ENCODE data around the gene VGLL2. TPM values are rescaled to one million over a fixed set of nuclear protein-coding genes. Genes with fewer than 3 reads are reported as not detected.
A peak's percentile ranks its signal among the peaks of the same experiment; 100 is the strongest.

VGLL2 gene
- total RNA-seq, 1 experiment from 2014 or later, result not detected

DNA sequence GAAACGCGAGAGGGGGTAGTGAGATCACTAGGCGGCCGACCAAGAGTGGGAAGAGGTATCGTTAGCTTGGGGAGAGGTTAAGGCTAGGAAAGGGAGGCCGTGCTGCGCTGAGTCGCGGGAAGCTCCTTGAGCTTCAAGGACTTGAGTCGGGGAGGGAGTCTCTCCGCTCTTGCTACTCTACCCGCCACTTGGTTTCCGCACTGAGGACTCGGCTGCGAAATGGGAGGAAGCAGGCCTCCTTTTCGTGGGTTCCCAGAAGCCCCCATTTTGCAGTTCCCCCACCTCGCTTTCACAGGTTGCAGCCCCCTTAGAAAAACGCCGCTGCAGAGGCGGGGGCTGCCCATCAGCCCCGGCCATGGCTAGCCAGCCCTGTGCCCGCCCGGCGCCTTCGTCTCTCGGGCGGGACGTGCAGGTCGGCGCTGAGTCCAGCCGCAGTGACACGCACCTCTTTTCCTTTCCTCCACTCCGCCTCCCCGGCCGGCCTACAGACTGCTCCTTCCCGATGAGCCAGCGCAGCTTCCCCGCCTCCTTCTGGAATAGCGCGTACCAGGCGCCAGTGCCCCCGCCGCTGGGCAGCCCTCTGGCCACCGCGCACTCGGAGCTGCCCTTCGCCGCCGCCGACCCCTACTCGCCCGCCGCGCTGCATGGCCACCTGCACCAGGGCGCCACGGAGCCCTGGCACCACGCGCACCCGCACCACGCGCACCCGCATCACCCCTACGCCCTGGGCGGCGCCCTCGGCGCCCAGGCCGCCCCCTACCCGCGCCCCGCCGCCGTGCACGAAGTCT lies 4.9 kb downstream of the VGLL2 start:
- H3K27ac Mint-ChIP-seq (ENCODE audit: unreplicated experiment), result no peak overlapping the region
- intact Hi-C loops (cut with micrococcal nuclease; ENCODE audit: unreplicated experiment), result no loop called here
- BruUV-seq (replicated peaks), result no TSS peak
- peak overlapping the region; percentile 60 for H3K4me3 Mint-ChIP-seq (ENCODE audit: low read depth, unreplicated experiment)
- H3K9me3 Mint-ChIP-seq (ENCODE audit: low read depth, unreplicated experiment), result no peaks in the 10 kb centered on the region
- peaks cover 87% of the 10 kb centered on the region for H3K27me3 Mint-ChIP-seq (ENCODE audit: unreplicated experiment)
- CTCF ChIA-PET, result no interaction called here
- H3K36me3 Mint-ChIP-seq (ENCODE audit: insufficient read depth, unreplicated experiment), result no peaks in the 10 kb centered on the region
- TF ChIP-seq, protein P1, sequence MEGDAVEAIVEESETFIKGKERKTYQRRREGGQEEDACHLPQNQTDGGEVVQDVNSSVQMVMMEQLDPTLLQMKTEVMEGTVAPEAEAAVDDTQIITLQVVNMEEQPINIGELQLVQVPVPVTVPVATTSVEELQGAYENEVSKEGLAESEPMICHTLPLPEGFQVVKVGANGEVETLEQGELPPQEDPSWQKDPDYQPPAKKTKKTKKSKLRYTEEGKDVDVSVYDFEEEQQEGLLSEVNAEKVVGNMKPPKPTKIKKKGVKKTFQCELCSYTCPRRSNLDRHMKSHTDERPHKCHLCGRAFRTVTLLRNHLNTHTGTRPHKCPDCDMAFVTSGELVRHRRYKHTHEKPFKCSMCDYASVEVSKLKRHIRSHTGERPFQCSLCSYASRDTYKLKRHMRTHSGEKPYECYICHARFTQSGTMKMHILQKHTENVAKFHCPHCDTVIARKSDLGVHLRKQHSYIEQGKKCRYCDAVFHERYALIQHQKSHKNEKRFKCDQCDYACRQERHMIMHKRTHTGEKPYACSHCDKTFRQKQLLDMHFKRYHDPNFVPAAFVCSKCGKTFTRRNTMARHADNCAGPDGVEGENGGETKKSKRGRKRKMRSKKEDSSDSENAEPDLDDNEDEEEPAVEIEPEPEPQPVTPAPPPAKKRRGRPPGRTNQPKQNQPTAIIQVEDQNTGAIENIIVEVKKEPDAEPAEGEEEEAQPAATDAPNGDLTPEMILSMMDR (IDR thresholded peaks at IDR 0.05; ENCODE audit: unreplicated experiment), result no peak
- H3K4me1 Mint-ChIP-seq (ENCODE audit: low read depth, unreplicated experiment), result peaks cover 3% of the 10 kb centered on the region
- no peak for DNase-seq

DNA sequence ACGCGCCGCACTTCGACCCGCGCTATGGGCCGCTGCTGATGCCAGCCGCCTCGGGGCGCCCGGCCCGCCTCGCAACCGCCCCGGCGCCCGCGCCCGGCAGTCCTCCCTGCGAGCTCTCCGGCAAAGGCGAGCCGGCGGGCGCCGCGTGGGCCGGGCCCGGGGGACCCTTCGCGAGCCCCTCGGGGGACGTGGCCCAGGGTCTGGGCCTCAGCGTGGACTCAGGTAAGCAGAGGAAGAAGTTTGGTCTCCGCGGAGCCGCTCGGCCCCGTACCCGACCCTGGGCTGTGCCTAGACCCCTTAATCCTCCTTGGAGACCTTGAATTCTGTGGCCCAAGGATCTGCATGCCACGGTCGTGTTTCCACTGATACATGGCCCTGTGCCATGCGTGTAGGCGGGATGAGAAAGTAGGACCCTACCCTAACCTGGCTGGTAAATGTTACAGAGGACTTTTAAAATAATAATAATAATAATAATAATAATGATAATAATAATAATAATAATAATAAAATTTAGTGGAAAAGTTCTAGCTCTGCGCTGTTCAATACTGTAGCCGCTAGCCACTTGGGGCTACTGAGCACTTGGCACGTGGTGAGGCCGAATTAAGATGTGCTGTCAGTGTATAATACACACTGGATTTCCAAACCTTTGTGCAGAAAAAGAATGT lies 5.6 kb downstream of the VGLL2 start:
- Mint-ChIP-seq H3K4me3 (ENCODE audit: low read depth, unreplicated experiment) (peak overlapping the region; percentile 60), H3K4me1 (ENCODE audit: low read depth, unreplicated experiment) (no peaks in the 10 kb centered on the region), H3K27ac (ENCODE audit: unreplicated experiment) (no peak overlapping the region), H3K9me3 (ENCODE audit: low read depth, unreplicated experiment) (no peaks in the 10 kb centered on the region), H3K27me3 (ENCODE audit: unreplicated experiment) (peaks cover 93% of the 10 kb centered on the region), H3K36me3 (ENCODE audit: insufficient read depth, unreplicated experiment) (no peaks in the 10 kb centered on the region)
- DNase-seq, result no peak
- intact Hi-C loops (cut with micrococcal nuclease; ENCODE audit: unreplicated experiment), result no loop called here
- TF ChIP-seq, protein P1 (IDR thresholded peaks at IDR 0.05; ENCODE audit: unreplicated experiment), result no peak
- BruUV-seq (replicated peaks), result no TSS peak
- CTCF ChIA-PET, result no interaction called here

DNA sequence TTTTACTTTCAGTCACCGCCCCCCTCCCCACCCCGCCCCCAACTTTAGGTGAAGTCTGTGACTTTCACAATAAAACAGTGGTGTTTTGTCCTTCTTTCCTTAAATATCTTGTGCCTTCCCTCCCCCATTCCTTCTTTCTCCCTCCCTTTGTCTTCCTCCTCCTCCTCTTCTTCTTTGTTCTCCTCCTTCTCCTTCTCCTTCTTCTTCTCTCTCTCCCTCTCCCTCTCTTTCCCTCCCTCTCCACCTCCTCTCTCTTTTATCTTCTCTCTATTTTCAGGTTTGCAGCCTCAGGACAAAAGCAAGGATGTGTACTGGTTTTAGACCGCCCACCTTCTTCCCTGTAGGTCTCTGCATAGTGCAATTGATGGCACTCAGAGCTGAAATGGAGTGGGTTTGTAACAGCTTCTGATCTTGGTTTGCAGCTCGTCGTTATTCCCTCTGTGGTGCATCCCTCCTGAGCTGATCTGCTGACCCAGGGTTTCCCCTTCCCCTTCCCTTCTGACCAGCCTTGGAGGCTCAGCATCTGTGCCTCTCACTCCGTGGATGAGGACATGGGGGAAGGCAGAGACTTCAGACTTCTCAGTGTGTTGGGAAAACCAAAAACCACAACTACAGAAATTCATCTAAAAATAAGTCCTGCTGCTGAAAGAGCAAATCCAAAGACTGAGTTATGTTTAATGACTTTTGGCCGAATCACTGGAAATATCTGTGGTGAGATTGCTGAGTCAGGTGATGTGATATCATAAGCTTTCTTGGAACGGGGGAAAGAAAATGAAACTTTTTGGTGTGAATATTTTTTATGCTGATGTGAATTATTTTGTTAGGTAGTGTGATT lies 6.9 kb downstream of the VGLL2 start:
- Mint-ChIP-seq H3K27ac (ENCODE audit: unreplicated experiment) (no peak overlapping the region), H3K9me3 (ENCODE audit: low read depth, unreplicated experiment) (no peaks in the 10 kb centered on the region), H3K4me1 (ENCODE audit: low read depth, unreplicated experiment) (no peaks in the 10 kb centered on the region), H3K36me3 (ENCODE audit: insufficient read depth, unreplicated experiment) (no peaks in the 10 kb centered on the region), H3K27me3 (ENCODE audit: unreplicated experiment) (peaks cover 86% of the 10 kb centered on the region), H3K4me3 (ENCODE audit: low read depth, unreplicated experiment) (no peak overlapping the region)
- intact Hi-C loops (cut with micrococcal nuclease; ENCODE audit: unreplicated experiment), result no loop called here
- TF ChIP-seq, protein P1 (IDR thresholded peaks at IDR 0.05; ENCODE audit: unreplicated experiment), result no peak
- DNase-seq, result no peak
- BruUV-seq (replicated peaks), result no TSS peak
- CTCF ChIA-PET, result no interaction called here

DNA sequence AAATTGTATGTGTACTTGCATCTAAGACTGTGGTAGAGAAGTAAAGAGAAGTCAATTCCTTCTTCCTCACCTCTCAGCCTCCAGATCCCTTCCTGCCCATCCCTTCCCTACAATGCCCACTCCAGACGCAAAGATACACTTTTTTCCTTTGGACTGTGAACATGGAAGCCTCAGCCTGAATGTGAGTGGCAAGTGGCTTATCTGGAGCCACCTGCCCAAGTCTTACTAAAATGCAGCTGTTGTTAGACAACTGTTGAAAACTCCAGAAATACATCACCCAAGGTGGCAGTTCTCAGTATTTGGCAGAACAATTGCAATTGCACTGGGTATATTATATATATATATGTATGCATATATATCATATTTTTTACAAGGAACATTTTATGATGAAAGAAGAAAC lies 7.5 kb downstream of the VGLL2 start:
- no peaks in the 10 kb centered on the region for H3K36me3 Mint-ChIP-seq (ENCODE audit: insufficient read depth, unreplicated experiment)
- TF ChIP-seq, protein P1 (IDR thresholded peaks at IDR 0.05; ENCODE audit: unreplicated experiment), result no peak
- H3K9me3 Mint-ChIP-seq (ENCODE audit: low read depth, unreplicated experiment), result no peaks in the 10 kb centered on the region
- H3K4me3 Mint-ChIP-seq (ENCODE audit: low read depth, unreplicated experiment), result no peak overlapping the region
- BruUV-seq (replicated peaks), result no TSS peak
- intact Hi-C loops (cut with micrococcal nuclease; ENCODE audit: unreplicated experiment), result no loop called here
- CTCF ChIA-PET, result no interaction called here
- peaks cover 80% of the 10 kb centered on the region for H3K27me3 Mint-ChIP-seq (ENCODE audit: unreplicated experiment)
- DNase-seq, result no peak
- no peaks in the 10 kb centered on the region for H3K4me1 Mint-ChIP-seq (ENCODE audit: low read depth, unreplicated experiment)
- H3K27ac Mint-ChIP-seq (ENCODE audit: unreplicated experiment), result no peak overlapping the region

All from Calu3 (cell line).